Measurements from ENCODE around the gene PGM3.

GRCh38 chr6:83182114-83182513, 11.0 kb downstream of the PGM3 start:
- TF ChIP-seq ZNF274 (IDR thresholded peaks at IDR 0.05; ENCODE audit: low read depth, low read length) (no peak), YY1 (IDR thresholded peaks at IDR 0.05; ENCODE audit: insufficient read depth, insufficient read length) (no peak)

All from NT2/D1 (cell line).